ENCODE data around the gene TMIGD3. TPM values are rescaled to one million over a fixed set of nuclear protein-coding genes. Genes with fewer than 3 reads are reported as not detected.
A peak's percentile ranks its signal among the peaks of the same experiment; 100 is the strongest.

The TMIGD3 gene
- total RNA-seq, 1 donor from 2014 or later: 9.0 TPM

- no peak overlapping the region for H3K27ac ChIP-seq
- peaks cover 94% of the 10 kb centered on the region for H3K4me1 ChIP-seq
- DNase-seq (no peak), ATAC-seq (no peak)
- H3K4me3 ChIP-seq: no peak overlapping the region
- no peak for TF ChIP-seq CTCF (IDR thresholded peaks at IDR 0.05)
- H3K27me3 ChIP-seq (ENCODE audit: low read depth): no peaks in the 10 kb centered on the region
- intact Hi-C loops (cut with DNase I): loop anchor here (10.0 kb wide), 1 partner anchor 142 kb away; no protein-coding TSS in a partner anchor
- no peaks in the 10 kb centered on the region for H3K9me3 ChIP-seq
- no peaks in the 10 kb centered on the region for H3K36me3 ChIP-seq
Measured at GRCh38 chr1:111512132-111512889, 8.9 kb upstream of the TMIGD3 start.

- H3K4me3 ChIP-seq: no peak overlapping the region
- H3K27me3 ChIP-seq (ENCODE audit: low read depth): no peaks in the 10 kb centered on the region
- peaks cover 94% of the 10 kb centered on the region for H3K4me1 ChIP-seq
- TF ChIP-seq CTCF (IDR thresholded peaks at IDR 0.05): no peak
- no peak overlapping the region for H3K27ac ChIP-seq
- ATAC-seq: no peak
- intact Hi-C loops (cut with DNase I): loop anchor here (10.0 kb wide), 1 partner anchor 143 kb away; no protein-coding TSS in a partner anchor
- no peaks in the 10 kb centered on the region for H3K36me3 ChIP-seq
- no peak for DNase-seq
- H3K9me3 ChIP-seq: no peaks in the 10 kb centered on the region
Measured at GRCh38 chr1:111511370-111511769, 7.9 kb upstream of the TMIGD3 start.

GRCh38 chr1:111509997-111510375 lies 6.6 kb upstream of the TMIGD3 start:
- H3K4me1 ChIP-seq: peaks cover 90% of the 10 kb centered on the region
- H3K27ac ChIP-seq: no peak overlapping the region
- DNase-seq: no peak
- no peak for ATAC-seq
- no peak overlapping the region for H3K4me3 ChIP-seq
- intact Hi-C loops (cut with DNase I): loop anchor here (10.0 kb wide), 1 partner anchor 145 kb away; no protein-coding TSS in a partner anchor
- no peaks in the 10 kb centered on the region for H3K27me3 ChIP-seq (ENCODE audit: low read depth)
- no peaks in the 10 kb centered on the region for H3K9me3 ChIP-seq
- TF ChIP-seq CTCF (IDR thresholded peaks at IDR 0.05): no peak
- H3K36me3 ChIP-seq: no peaks in the 10 kb centered on the region

GRCh38 chr1:111507411-111508201 lies 4.2 kb upstream of the TMIGD3 start:
- DNase-seq (peak; percentile 89), ATAC-seq (peak; percentile 80 to 86)
- no peaks in the 10 kb centered on the region for H3K27me3 ChIP-seq (ENCODE audit: low read depth)
- H3K27ac ChIP-seq: peak overlapping the region; percentile 95
- peak overlapping the region; percentile 44 for H3K4me3 ChIP-seq
- intact Hi-C loops (cut with DNase I): no loop called here
- H3K4me1 ChIP-seq: peaks cover 78% of the 10 kb centered on the region
- TF ChIP-seq CTCF (IDR thresholded peaks at IDR 0.05): no peak
- H3K36me3 ChIP-seq: no peaks in the 10 kb centered on the region
- no peaks in the 10 kb centered on the region for H3K9me3 ChIP-seq

- ATAC-seq (no peak), DNase-seq (no peak)
- H3K4me1 ChIP-seq: peaks cover 68% of the 10 kb centered on the region
- peak overlapping the region; percentile 95 for H3K27ac ChIP-seq
- TF ChIP-seq CTCF (IDR thresholded peaks at IDR 0.05): no peak
- intact Hi-C loops (cut with DNase I): no loop called here
- no peaks in the 10 kb centered on the region for H3K27me3 ChIP-seq (ENCODE audit: low read depth)
- H3K4me3 ChIP-seq: no peak overlapping the region
- no peaks in the 10 kb centered on the region for H3K36me3 ChIP-seq
- H3K9me3 ChIP-seq: no peaks in the 10 kb centered on the region
Measured at GRCh38 chr1:111506561-111506960, 3.1 kb upstream of the TMIGD3 start.

Measured in lower lobe of right lung (tissue), 2 donors.